Natural killer cell treated with Interleukin-12 subunit alpha and Interleukin-12 subunit beta and Interleukin-15 and Interleukin-18, amount 100 ng/mL, for 72 hours (primary cell): ENCODE results near the gene NR5A1. TPM values are rescaled to one million over a fixed set of nuclear protein-coding genes. Genes with fewer than 3 reads are reported as not detected.

Experiments
- ATAC-seq, 2 donors: fragments of 150-1000 bp; cut with Tn5 transposase in 1 of 2; sonication (Bioruptor Pico), chemical (Tn5 transposase) in 1 of 2; 2 replicates each; pipeline ENCODE4 v1.10.0; 2021
- DNase-seq: peaks from one replicate; pipeline ENCODE4 v3.0.0; 2022; ENCODE audit warnings: low spot score
- H3K27ac Mint-ChIP-seq, 2 donors: 1 replicate in 1 of 2; 2 replicates in 1 of 2; pipeline ENCODE4 v1.8.0; 2022; ENCODE audit warnings: mixed read lengths in 2 of 2, mild to moderate bottlenecking in 1 of 2, moderate library complexity in 1 of 2
- H3K27me3 Mint-ChIP-seq, 2 donors: 1 replicate in 1 of 2; 2 replicates in 1 of 2; pipeline ENCODE4 v1.8.0; 2022; ENCODE audit warnings: mixed read lengths in 2 of 2
- H3K36me3 Mint-ChIP-seq: one replicate; pipeline ENCODE4 v1.8.0; 2022; ENCODE audit warnings: mixed read lengths
- H3K4me1 Mint-ChIP-seq, 2 donors: 1 replicate in 1 of 2; 2 replicates in 1 of 2; pipeline ENCODE4 v1.8.0; 2022; ENCODE audit warnings: low read depth in 2 of 2, mixed read lengths in 2 of 2, mild to moderate bottlenecking in 1 of 2
- H3K4me3 Mint-ChIP-seq: one replicate; pipeline ENCODE4 v1.8.0; 2022; ENCODE audit warnings: mixed read lengths
- H3K9me3 Mint-ChIP-seq: 2 replicates; pipeline ENCODE4 v1.8.0; 2022; ENCODE audit warnings: mixed read lengths
- total RNA-seq, 2 donors: library from RNA; stranded (reverse); gene quantifications; one replicate each; pipeline ENCODE4 v1.2.3, GENCODE V29; 2022

NR5A1 gene
- total RNA-seq, 2 donors from 2014 or later: not detected

DNA sequence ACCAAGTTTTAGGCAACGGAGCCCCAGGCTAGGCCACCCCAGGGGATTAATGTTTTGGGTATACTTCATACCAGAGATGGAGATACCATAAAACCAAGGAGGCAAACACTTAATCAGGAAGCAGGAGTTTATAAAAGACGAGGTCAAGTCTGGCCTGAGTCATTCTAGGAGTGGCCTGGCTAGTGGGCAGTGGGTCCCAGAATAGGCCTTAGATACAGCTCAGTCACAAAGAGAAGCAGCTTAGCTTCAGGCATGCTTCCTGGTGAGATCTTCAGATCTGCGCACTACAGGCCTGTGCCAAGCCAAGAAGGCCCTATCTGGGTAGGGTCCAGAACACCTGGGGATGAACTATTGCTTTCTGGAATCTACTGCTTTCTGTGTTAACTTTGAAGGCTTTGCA lies 20.6 kb upstream of the NR5A1 start:
- no peaks in the 10 kb centered on the region for H3K4me1 Mint-ChIP-seq
- H3K9me3 Mint-ChIP-seq: no peaks in the 10 kb centered on the region
- H3K36me3 Mint-ChIP-seq: no peaks in the 10 kb centered on the region
- ATAC-seq: no peak
- peaks cover 0 to 7% of the 10 kb centered on the region in 2 donors for H3K27me3 Mint-ChIP-seq
- DNase-seq: no peak
- no peak overlapping the region for H3K4me3 Mint-ChIP-seq
- H3K27ac Mint-ChIP-seq: no peak overlapping the region

DNA sequence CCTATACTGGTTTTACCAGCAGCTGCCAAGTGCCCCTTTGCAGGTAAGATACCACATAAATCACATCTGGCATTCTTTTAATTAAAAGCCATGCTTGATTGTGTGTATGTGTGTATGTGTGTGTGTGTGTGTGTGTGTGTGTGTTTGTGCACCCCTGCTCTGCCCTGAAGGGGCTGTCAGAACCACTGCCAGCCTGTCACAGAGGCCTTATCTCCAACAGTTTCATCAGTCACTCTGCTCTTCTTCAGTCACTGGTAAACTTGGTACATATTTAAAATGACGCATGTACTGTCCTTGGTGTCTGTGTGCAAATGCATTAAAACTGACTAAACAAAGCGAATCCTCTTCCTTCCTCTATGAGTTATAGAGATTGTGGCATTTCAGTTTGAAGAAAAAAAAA lies 19.0 kb upstream of the NR5A1 start:
- no peaks in the 10 kb centered on the region for H3K36me3 Mint-ChIP-seq
- no peak overlapping the region for H3K4me3 Mint-ChIP-seq
- no peaks in the 10 kb centered on the region for H3K4me1 Mint-ChIP-seq
- no peaks in the 10 kb centered on the region for H3K9me3 Mint-ChIP-seq
- DNase-seq (no peak), ATAC-seq (no peak)
- no peak overlapping the region for H3K27ac Mint-ChIP-seq
- H3K27me3 Mint-ChIP-seq: peaks cover 3 to 6% of the 10 kb centered on the region in 2 donors

DNA sequence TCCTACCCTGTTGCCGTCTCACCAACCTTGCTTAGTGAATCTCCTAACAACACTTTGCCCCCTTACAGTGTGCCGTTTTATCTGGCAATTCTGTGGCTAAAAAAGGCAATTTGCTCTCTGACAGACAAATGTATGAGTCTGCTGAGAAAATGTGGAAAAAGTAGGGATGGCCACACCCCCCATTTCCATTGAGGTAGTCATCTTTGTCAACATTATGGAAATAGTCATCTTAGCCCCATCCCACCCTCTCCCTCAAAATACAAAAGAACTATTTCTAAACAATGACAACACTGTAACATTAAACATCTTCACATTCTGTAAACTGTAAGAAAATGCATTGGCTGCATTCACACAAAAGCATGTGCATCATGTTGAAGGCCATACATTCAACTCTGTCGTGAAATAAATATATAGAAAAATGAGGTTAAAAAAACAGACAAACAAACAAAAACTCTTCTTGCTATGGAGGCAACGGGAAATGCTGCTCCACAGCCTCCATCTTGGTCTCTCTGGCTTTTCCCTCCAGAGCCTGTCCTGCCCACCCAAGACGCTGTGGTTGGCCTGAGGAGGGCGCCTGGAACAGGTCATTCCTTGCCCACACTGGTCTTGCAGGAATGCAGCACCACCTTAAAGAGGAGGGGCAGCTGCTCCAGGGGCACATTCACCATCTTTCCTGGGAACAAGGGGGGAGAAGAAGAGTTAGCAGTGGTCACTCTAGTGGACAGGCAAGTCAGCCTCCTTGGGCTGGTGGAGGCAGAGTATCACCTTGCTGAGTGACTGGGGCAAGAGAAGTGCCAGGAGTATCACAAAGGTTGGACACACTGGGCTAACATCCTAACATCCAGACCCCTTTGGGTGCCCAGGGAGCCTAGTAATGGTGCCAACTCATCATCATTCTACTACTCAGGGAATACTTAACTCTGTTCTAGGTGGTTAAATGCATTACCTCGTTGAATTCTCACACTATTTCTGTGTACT lies 15.2 kb upstream of the NR5A1 start:
- DNase-seq: no peak
- no peaks in the 10 kb centered on the region for H3K4me1 Mint-ChIP-seq
- H3K27me3 Mint-ChIP-seq: peaks cover 11 to 13% of the 10 kb centered on the region in 2 donors
- H3K9me3 Mint-ChIP-seq: no peaks in the 10 kb centered on the region
- no peaks in the 10 kb centered on the region for H3K36me3 Mint-ChIP-seq
- H3K27ac Mint-ChIP-seq: no peak overlapping the region
- no peak overlapping the region for H3K4me3 Mint-ChIP-seq
- no peak for ATAC-seq

DNA sequence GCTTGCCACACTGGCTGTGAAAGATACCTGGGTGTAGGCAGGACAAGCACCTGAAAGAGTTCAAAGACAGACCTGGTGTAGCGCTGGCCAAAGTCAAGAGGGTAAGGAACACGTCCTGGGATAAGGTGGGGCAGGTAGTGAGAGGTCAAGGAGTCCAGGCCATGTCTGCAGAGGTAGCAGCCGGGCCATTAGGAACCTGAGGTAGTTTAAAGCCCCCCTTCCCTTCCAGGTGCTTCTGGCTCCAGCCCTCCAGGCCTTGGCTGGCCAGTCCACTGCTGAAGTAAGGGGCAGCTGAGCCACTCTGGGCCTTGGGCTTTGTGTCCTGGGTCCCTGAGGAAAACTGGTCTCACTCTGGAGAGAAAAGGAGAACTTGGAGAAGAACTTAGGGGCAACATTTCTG lies 13.9 kb upstream of the NR5A1 start:
- peaks cover 13% of the 10 kb centered on the region in 2 donors for H3K27me3 Mint-ChIP-seq
- DNase-seq (no peak), ATAC-seq (no peak)
- H3K36me3 Mint-ChIP-seq: no peaks in the 10 kb centered on the region
- no peak overlapping the region for H3K27ac Mint-ChIP-seq
- no peaks in the 10 kb centered on the region for H3K9me3 Mint-ChIP-seq
- H3K4me1 Mint-ChIP-seq: no peaks in the 10 kb centered on the region
- no peak overlapping the region for H3K4me3 Mint-ChIP-seq

DNA sequence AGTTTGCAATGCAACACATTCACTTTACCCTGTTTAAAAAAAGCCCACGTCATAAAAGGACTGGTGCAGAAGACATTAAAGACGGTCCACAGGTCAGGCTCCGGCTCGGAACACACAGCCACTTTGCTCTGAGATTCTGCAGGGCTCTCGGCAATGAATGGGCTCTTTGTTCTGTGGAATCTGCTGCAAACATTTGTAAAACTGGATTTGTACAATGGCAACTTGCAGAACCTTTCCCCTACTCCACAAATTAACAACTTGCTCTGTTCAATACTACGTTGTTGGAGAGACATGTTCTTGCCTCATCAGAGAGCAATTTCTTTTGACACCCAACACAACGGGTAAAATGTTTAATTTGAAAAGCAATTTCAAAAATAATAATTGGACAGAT lies 13.0 kb upstream of the NR5A1 start:
- Mint-ChIP-seq H3K27ac (no peak overlapping the region), H3K27me3 (peaks cover 13% of the 10 kb centered on the region in 2 donors), H3K9me3 (no peaks in the 10 kb centered on the region), H3K4me1 (no peaks in the 10 kb centered on the region), H3K36me3 (no peaks in the 10 kb centered on the region), H3K4me3 (no peak overlapping the region)
- no peak for ATAC-seq
- no peak for DNase-seq

DNA sequence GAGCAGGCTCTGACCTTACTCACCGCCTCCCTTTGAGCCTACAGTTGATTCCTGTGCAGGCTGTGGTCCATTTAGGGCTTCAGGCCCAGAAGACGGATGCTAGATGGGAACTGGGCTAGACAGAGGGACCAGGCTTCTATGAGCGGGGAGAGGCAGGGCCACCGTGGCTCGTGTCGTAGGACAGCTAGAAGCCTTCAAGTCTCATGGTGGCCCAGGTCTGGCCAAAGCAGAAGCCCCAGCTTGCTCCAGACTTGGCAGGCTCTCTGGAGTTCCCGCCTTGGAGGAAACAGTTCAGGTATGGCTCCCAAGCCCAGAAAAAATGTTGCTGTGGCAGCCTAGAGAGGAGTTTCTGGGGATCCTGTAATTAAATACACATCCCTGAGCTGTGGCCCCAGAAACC lies 10.9 kb upstream of the NR5A1 start:
- ATAC-seq (no peak), DNase-seq (peak; percentile 13)
- Mint-ChIP-seq H3K36me3 (no peaks in the 10 kb centered on the region), H3K9me3 (no peaks in the 10 kb centered on the region), H3K27ac (no peak overlapping the region), H3K4me1 (no peaks in the 10 kb centered on the region), H3K4me3 (no peak overlapping the region), H3K27me3 (peaks cover 13 to 14% of the 10 kb centered on the region in 2 donors)

DNA sequence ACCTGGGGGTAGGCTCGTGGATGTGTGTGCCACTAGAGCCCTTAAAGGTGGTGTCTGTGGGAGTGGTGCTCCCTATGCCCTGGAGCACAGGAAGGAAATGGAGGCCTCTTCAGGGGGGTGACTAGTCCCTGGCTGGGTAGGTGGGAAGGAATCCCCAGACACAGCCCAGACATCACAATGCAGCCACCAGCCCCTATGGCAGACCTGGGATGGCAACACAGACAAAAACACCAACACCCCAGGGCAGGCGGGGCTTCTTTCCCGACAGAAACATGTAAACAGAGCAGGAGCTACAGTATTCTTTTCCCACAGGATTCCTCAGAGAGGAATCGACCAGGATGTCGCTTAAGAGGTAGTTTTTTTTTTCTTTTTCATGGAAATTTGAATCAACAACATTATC lies 10.4 kb upstream of the NR5A1 start:
- Mint-ChIP-seq H3K27ac (no peak overlapping the region), H3K9me3 (no peaks in the 10 kb centered on the region), H3K27me3 (peaks cover 13 to 16% of the 10 kb centered on the region in 2 donors), H3K4me3 (no peak overlapping the region), H3K4me1 (no peaks in the 10 kb centered on the region), H3K36me3 (no peaks in the 10 kb centered on the region)
- DNase-seq (peak; percentile 34), ATAC-seq (no peak)

DNA sequence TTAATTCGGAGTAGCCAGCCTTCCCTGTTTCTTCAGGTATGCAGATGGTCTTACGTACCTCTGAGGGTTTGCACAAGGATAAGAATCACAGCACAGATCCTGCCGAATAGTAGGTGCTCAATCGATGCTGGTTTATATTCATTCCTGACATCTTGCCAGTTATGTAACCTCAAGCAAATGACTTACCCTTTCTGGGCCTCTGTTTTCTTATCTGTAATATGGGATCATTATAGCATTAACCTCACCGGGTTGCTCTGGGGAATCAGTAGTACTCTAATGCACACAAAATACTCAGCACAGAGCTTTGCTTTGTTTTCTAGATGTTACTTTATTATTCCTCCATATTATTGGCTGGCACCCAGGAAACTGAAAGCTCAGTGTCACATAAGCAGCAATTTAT lies 7.7 kb upstream of the NR5A1 start:
- H3K9me3 Mint-ChIP-seq: no peaks in the 10 kb centered on the region
- no peak for ATAC-seq
- H3K4me3 Mint-ChIP-seq: no peak overlapping the region
- H3K4me1 Mint-ChIP-seq: no peaks in the 10 kb centered on the region
- peaks cover 0 to 9% of the 10 kb centered on the region in 2 donors for H3K27me3 Mint-ChIP-seq
- no peak for DNase-seq
- no peaks in the 10 kb centered on the region for H3K36me3 Mint-ChIP-seq
- H3K27ac Mint-ChIP-seq: no peak overlapping the region

DNA sequence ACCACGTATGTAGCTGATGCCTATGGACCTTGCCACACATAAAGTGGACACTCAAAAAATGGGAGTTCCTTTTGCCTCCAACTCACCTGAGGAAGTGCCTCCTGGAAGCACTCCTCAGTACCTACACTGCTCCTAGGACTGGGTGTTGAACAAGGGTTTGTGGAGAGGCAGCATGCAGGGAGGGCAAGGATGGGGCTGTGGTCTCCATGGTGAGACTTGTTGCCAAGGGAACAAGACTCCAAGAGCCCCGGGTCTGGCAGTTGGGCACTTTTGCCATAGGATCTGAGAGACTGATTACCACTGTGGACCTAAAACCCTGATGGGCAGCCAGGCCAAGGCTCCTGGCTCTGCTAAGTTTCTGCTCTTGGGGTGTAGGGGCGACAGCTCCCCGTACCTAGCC lies 6.9 kb upstream of the NR5A1 start:
- no peaks in the 10 kb centered on the region for H3K9me3 Mint-ChIP-seq
- DNase-seq (no peak), ATAC-seq (no peak)

DNA sequence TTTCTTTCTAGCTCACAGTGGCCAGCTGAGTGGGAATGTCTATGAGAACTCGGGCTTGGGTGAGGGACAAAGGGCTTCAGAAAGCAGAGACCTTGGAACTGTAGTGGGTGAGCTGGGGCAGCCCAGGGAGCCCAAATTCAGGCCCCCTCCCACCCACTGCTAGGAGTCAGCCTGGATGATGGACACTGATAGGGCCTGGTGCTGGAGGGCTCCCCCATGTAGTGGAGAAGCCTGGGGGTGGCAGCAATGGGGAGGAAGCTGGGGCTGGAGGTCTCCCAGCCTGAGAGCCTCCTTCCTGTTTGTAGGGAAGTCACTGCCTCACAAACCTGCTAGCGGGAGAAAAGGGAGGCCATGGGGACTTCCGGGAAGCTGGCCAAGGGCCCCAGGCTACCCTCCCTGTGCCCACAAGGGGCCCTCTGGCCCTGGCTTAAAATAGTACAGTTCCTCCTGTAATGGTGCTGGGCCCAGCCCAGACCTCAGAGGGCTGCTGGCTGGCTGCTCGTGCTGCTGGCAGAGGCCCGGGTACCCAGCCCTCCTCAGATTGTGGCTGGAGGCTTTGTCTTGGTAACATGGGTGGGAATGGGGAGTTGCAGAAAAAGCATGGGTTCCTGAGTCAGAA lies 6.3 kb upstream of the NR5A1 start:
- Mint-ChIP-seq H3K4me1 (no peaks in the 10 kb centered on the region), H3K4me3 (no peak overlapping the region), H3K27ac (no peak overlapping the region), H3K36me3 (no peaks in the 10 kb centered on the region), H3K9me3 (no peaks in the 10 kb centered on the region), H3K27me3 (peaks cover 0 to 9% of the 10 kb centered on the region in 2 donors)
- ATAC-seq (no peak), DNase-seq (no peak)

More for the DNA sequence above, 6.9 kb upstream of the NR5A1 start:
- peaks cover 0 to 9% of the 10 kb centered on the region in 2 donors for H3K27me3 Mint-ChIP-seq
- no peaks in the 10 kb centered on the region for H3K36me3 Mint-ChIP-seq
- no peak overlapping the region for H3K4me3 Mint-ChIP-seq
- H3K4me1 Mint-ChIP-seq: no peaks in the 10 kb centered on the region
- no peak overlapping the region for H3K27ac Mint-ChIP-seq

DNA sequence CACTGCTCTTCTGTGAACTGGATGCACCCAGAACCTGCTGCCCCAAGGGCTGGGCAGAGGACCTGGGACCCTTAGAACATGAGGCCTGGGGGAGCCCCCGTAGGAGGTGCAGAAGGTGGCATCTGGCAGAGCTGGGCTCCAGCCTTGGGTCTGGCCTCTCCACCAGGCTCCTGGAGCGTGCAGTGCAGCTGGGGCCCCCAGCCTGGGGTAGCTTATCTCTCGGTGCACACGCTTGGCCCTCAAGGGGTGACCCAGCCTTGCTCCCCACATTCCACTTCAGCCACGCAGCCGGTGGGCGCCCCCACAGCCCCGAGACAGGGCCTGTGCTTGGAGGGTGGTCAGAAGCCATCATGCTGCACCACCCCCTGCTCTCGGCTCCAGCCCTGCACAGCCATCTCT lies 5.6 kb upstream of the NR5A1 start:
- Mint-ChIP-seq H3K36me3 (no peaks in the 10 kb centered on the region), H3K27me3 (peaks cover 0 to 9% of the 10 kb centered on the region in 2 donors), H3K4me3 (no peak overlapping the region), H3K9me3 (no peaks in the 10 kb centered on the region), H3K27ac (no peak overlapping the region), H3K4me1 (no peaks in the 10 kb centered on the region)
- DNase-seq: no peak
- ATAC-seq: peak in 1 of 2 donors; percentile 17

DNA sequence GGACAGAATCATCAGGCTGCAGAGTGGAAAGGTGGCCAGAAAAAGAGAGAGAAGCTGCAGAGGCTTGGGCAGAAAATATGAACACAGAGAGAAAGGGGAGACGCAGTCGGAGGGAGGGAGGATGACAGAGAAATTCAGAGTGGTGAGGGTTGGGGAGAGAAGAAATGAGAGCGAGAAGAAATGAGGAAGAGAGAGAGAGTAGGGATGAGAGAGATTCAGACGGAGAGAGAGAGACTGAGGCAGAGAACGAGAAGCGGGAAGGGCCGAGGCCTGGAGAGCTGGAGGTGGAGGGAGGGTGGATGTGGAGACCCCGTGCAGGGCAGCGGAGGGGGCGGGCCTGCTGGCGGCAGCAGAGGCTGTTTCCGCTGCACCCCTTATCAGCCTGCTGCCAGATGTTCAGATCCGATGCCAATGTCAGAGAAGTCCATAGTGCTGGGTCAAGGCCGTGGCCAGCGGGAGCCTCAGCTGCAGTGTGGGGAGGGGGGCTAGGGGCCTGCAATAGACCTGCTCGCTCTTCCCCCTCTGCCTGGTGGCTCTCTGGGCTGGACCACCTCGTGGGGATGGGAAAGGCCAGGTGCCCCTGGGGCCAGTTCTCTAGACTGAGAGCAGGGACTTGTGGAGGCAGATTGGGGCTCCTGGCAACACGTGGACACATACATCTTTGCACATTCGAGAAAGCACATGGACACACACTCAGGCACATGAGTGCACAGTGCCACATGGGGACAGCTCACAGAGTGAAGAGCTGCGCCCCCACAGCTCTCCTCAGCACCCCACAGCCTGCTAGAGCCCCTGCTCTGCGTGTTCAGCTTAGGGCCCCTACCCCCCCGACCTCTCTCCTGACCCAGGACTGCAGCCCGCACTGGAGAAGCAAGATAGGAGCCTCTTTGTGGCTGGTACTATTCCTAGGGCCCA lies 4.9 kb upstream of the NR5A1 start:
- no peak overlapping the region for H3K27ac Mint-ChIP-seq
- no peak overlapping the region for H3K4me3 Mint-ChIP-seq
- ATAC-seq (no peak), DNase-seq (no peak)
- H3K36me3 Mint-ChIP-seq: no peaks in the 10 kb centered on the region
- peaks cover 0 to 8% of the 10 kb centered on the region in 2 donors for H3K27me3 Mint-ChIP-seq
- H3K4me1 Mint-ChIP-seq: no peaks in the 10 kb centered on the region
- H3K9me3 Mint-ChIP-seq: no peaks in the 10 kb centered on the region

DNA sequence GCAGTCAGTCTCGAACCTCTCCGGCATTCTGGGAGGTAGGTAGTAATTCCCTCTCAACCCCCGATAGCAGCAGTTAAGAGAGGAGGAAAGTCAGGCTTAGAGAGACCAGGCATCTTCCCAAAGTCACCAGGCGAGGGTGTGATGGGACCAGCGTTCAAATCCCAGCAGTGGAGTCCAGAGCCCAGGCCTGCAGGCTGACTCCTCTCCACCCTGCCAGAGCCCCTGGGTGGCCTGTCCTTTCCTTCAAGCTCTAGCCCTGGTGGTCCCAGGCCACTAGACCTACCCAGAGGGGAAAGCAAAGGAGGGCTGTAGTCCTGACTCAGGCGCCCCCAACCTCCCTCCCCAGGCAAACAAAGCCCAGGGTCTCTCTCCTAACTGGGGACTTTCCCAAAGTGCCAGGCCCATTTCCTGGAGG lies 4.2 kb upstream of the NR5A1 start:
- no peak overlapping the region for H3K27ac Mint-ChIP-seq
- H3K9me3 Mint-ChIP-seq: no peaks in the 10 kb centered on the region
- no peaks in the 10 kb centered on the region for H3K36me3 Mint-ChIP-seq
- H3K27me3 Mint-ChIP-seq: peaks cover 0 to 10% of the 10 kb centered on the region in 2 donors
- no peaks in the 10 kb centered on the region for H3K4me1 Mint-ChIP-seq
- DNase-seq (no peak), ATAC-seq (no peak)
- H3K4me3 Mint-ChIP-seq: no peak overlapping the region
